Hippocampal formation (tissue), 2 donors: ENCODE measurements around the gene ZNF25.
"Not testable (repeated sequence)": the region's sequence is repeated elsewhere in the genome, so short reads cannot be mapped to it uniquely, and the experiment has no call there.

Source experiments
- DNase-seq, 2 donors: peaks; one replicate each; lab custom pipeline; 2025; lab: John Stamatoyannopoulos, UW

Gene ZNF25

GRCh38 chr10:37947526-37947925, 28.9 kb downstream of the ZNF25 start:
- DNase-seq: no peak

- no peak for DNase-seq
Observed at GRCh38 chr10:37937864-37938263, 38.6 kb downstream of the ZNF25 start.

GRCh38 chr10:37934791-37935190, 41.7 kb downstream of the ZNF25 start:
- DNase-seq: no peak

GRCh38 chr10:37930423-37930822, 46.0 kb downstream of the ZNF25 start:
- no peak for DNase-seq

- DNase-seq: not testable (repeated sequence)
Observed at GRCh38 chr10:37908165-37908564, 68.3 kb downstream of the ZNF25 start.

- no peak for DNase-seq
Observed at GRCh38 chr10:37906382-37906781, 70.1 kb downstream of the ZNF25 start.
